ENCODE results near the gene FGF14. TPM values are rescaled to one million over a fixed set of nuclear protein-coding genes. Genes with fewer than 3 reads are reported as not detected.

FGF14 gene
- total and polyA plus RNA-seq, 2 experiments from 2014 or later: 0.73 TPM; not detected in 1

- DNase-seq (ENCODE audit: low spot score): no peak
These were observed 193.5 kb downstream of the FGF14 start for GRCh38 chr13:102208347-102208746.

GRCh38 chr13:102207680-102208342 is 194.0 kb downstream of the FGF14 start:
- H3K4me2 ChIP-seq: no peak overlapping the region
- H4K20me1 ChIP-seq (ENCODE audit: insufficient read depth, poor library complexity, severe bottlenecking): no peaks in the 10 kb centered on the region
- 86% methylated on average over 3 of the region's 3 CpGs for WGBS (ENCODE audit: low lambda C conversion rate, missing lambda C conversion rate)
- H3K9me3 ChIP-seq (ENCODE audit: low read depth): no peaks in the 10 kb centered on the region
- no peak overlapping the region for H3K4me3 ChIP-seq
- no peak for DNase-seq (ENCODE audit: low spot score)
- H3K79me2 ChIP-seq: no peaks in the 10 kb centered on the region
- no peaks in the 10 kb centered on the region for H3K9me2 ChIP-seq (replicated peaks; ENCODE audit: insufficient read depth)
- H3K27ac ChIP-seq: no peak overlapping the region
- H3K4me1 ChIP-seq (ENCODE audit: insufficient read depth): no peaks in the 10 kb centered on the region
- no peak overlapping the region for H2AFZ ChIP-seq
- TF ChIP-seq CTCF (IDR thresholded peaks at IDR 0.05; ENCODE audit: poor library complexity) (no peak), EZH2 (IDR thresholded peaks at IDR 0.05; ENCODE audit: borderline replicate concordance) (no peak), EZH2phosphoT487 (IDR thresholded peaks at IDR 0.05; ENCODE audit: low read depth, severe bottlenecking, unreplicated experiment) (no peak)
- H3K27me3 ChIP-seq: no peaks in the 10 kb centered on the region
- no peaks in the 10 kb centered on the region for H3K36me3 ChIP-seq (replicated peaks; ENCODE audit: insufficient read depth, low read depth)

More at GRCh38 chr13:102208347-102208746, 193.5 kb downstream of the FGF14 start:
- Histone ChIP-seq H3K9me2 (replicated peaks; ENCODE audit: insufficient read depth) (no peaks in the 10 kb centered on the region), H3K27me3 (no peaks in the 10 kb centered on the region), H2AFZ (no peak overlapping the region), H3K4me2 (no peak overlapping the region), H4K20me1 (ENCODE audit: insufficient read depth, poor library complexity, severe bottlenecking) (no peaks in the 10 kb centered on the region), H3K36me3 (replicated peaks; ENCODE audit: insufficient read depth, low read depth) (no peaks in the 10 kb centered on the region), H3K79me2 (no peaks in the 10 kb centered on the region), H3K4me1 (ENCODE audit: insufficient read depth) (no peaks in the 10 kb centered on the region), H3K9me3 (ENCODE audit: low read depth) (no peaks in the 10 kb centered on the region), H3K27ac (no peak overlapping the region), H3K4me3 (no peak overlapping the region)
- TF ChIP-seq EZH2 (IDR thresholded peaks at IDR 0.05; ENCODE audit: borderline replicate concordance) (no peak), EZH2phosphoT487 (IDR thresholded peaks at IDR 0.05; ENCODE audit: low read depth, severe bottlenecking, unreplicated experiment) (no peak), CTCF (IDR thresholded peaks at IDR 0.05; ENCODE audit: poor library complexity) (no peak)

DNA sequence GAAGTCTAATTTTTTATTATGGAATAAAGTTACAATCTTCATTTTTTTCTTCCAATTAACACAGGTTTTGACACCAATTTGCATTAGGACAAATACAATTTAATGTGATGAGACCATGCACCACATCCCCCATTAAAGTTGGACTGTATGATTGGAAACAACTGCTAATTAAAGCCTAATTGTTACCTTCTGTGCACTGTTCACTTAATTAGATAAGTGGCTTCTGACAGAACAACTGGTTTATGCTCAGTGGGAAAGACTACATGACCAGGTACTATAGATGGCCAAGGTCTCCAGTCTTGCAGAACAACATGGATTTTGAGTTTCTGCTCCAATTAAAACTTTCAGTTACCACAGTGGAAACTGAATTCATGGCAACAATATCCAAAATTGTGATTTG is 198.1 kb downstream of the FGF14 start:
- Histone ChIP-seq H3K36me3 (replicated peaks; ENCODE audit: insufficient read depth, low read depth) (no peaks in the 10 kb centered on the region), H4K20me1 (ENCODE audit: insufficient read depth, poor library complexity, severe bottlenecking) (no peaks in the 10 kb centered on the region), H3K9me2 (replicated peaks; ENCODE audit: insufficient read depth) (no peaks in the 10 kb centered on the region), H3K4me3 (no peak overlapping the region), H3K27me3 (no peaks in the 10 kb centered on the region), H3K79me2 (no peaks in the 10 kb centered on the region), H3K27ac (no peak overlapping the region), H3K4me2 (no peak overlapping the region), H3K4me1 (ENCODE audit: insufficient read depth) (no peaks in the 10 kb centered on the region), H3K9me3 (ENCODE audit: low read depth) (no peaks in the 10 kb centered on the region), H2AFZ (no peak overlapping the region)
- DNase-seq (ENCODE audit: low spot score): no peak
- no peak for TF ChIP-seq CTCF (IDR thresholded peaks at IDR 0.05; ENCODE audit: poor library complexity)
- TF ChIP-seq EZH2phosphoT487 (IDR thresholded peaks at IDR 0.05; ENCODE audit: low read depth, severe bottlenecking, unreplicated experiment): no peak
- TF ChIP-seq EZH2 (IDR thresholded peaks at IDR 0.05; ENCODE audit: borderline replicate concordance): no peak
